HepG2 (cell line): ENCODE data around the gene CDK8. TPM values are rescaled to one million over a fixed set of nuclear protein-coding genes. Genes with fewer than 3 reads are reported as not detected.

Experiments used
- ATAC-seq: fragments of 200-7000 bp; cut with Tn5 transposase; 3 replicates; pipeline ENCODE4 v1.9.1; 2020; ENCODE audit warnings: mild to moderate bottlenecking, moderate library complexity
- BruUV-seq: library from RNA; stranded (reverse); fragments of 400-500 nt; replicated peaks from 2 replicates; lab custom pipeline; 2021; lab: Mats Ljungman, UMichigan
- CTCF ChIA-PET: fragments of 300-600 bp; formaldehyde crosslinking; extraction: SDS; loops from one replicate; lab custom pipeline; 2021; ENCODE audit warnings: low total read pairs, inconsistent platforms, low intra/inter-chr PET ratio; lab: Yijun Ruan, JAX
- POLR2A ChIA-PET: fragments of 350-600 bp; sonication (Branson Sonifier 250); formaldehyde crosslinking; loops from one replicate; lab custom pipeline; 2020; ENCODE audit warnings: antibody characterized with exemption, inconsistent platforms; lab: Yijun Ruan, JAX
- DNase-seq: peaks from one replicate; pipeline ENCODE4 v3.0.0-alpha.2; 2015; ENCODE audit warnings: low spot score
- FAIRE-seq: peaks from 3 replicates; lab custom pipeline; 2011; peaks lifted over from hg19 to GRCh38; lab: Jason Lieb, UNC
- H2AFZ ChIP-seq: one replicate; pipeline ENCODE4 v1.6.1; 2011; ENCODE audit warnings: low read length, inconsistent platforms
- H3K27ac ChIP-seq: fragments of 300-600 bp; 3 replicates; pipeline ENCODE4 v1.8.0; 2011; ENCODE audit warnings: mixed run types, mild to moderate bottlenecking, mixed read lengths, low read length, inconsistent platforms; ENCODE audit not compliant: insufficient read depth; ENCODE audit errors: extremely low read length
- H3K27me3 ChIP-seq, 2 experiments: fragments of 200-600 bp in 1 of 2; 2 replicates in 1 of 2; 3 replicates in 1 of 2; pipeline versions ENCODE4 v1.6.0 to v1.8.0; 2011; ENCODE audit warnings: low read length in 2 of 2, mild to moderate bottlenecking in 2 of 2, moderate library complexity in 2 of 2, inconsistent platforms in 1 of 2; ENCODE audit not compliant: insufficient read depth in 2 of 2, control insufficient read depth in 1 of 2
- H3K36me3 ChIP-seq, 2 experiments: fragments of 200-600 bp in 1 of 2; replicated peaks in 1 of 2; 2 replicates in 1 of 2; 3 replicates in 1 of 2; pipeline versions ENCODE4 v1.5.1 to v1.8.0; 2011; ENCODE audit warnings: low read length in 2 of 2, inconsistent platforms in 1 of 2; ENCODE audit not compliant: insufficient read depth in 2 of 2, control insufficient read depth in 1 of 2
- H3K4me1 ChIP-seq: 2 replicates; pipeline ENCODE4 v1.5.1; 2012; ENCODE audit warnings: low read length, inconsistent platforms; ENCODE audit not compliant: insufficient read depth
- H3K4me2 ChIP-seq: 2 replicates; pipeline ENCODE4 v1.6.0; 2011; ENCODE audit warnings: low read depth, low read length, inconsistent platforms
- H3K4me3 ChIP-seq, 3 experiments: fragments of 200-600 bp in 1 of 3; sonication (generic), shearing (Covaris generic) in 1 of 3; replicated peaks in 1 of 3; 2 replicates each; pipeline ENCODE4 v1.5.1; 2011 to 2016; ENCODE audit warnings: low read length in 3 of 3, inconsistent platforms in 2 of 3, low read depth in 2 of 3, mild to moderate bottlenecking in 2 of 3, control low read depth in 1 of 3, mixed read lengths in 1 of 3; ENCODE audit not compliant: insufficient read depth in 1 of 3
- H3K79me2 ChIP-seq: one replicate; pipeline ENCODE4 v1.6.1; 2011; ENCODE audit warnings: low read length, inconsistent platforms; ENCODE audit not compliant: insufficient read depth
- H3K9ac ChIP-seq: 2 replicates; pipeline ENCODE4 v1.6.0; 2011; ENCODE audit warnings: mild to moderate bottlenecking, low read depth, low read length, inconsistent platforms; ENCODE audit not compliant: insufficient read depth
- H3K9me3 ChIP-seq: 2 replicates; pipeline ENCODE4 v1.5.1; 2012; ENCODE audit warnings: mild to moderate bottlenecking, low read length
- H4K20me1 ChIP-seq: 2 replicates; pipeline ENCODE4 v1.6.0; 2011; ENCODE audit warnings: inconsistent platforms, mild to moderate bottlenecking, low read length, moderate library complexity; ENCODE audit not compliant: insufficient read depth
- HDAC2 ChIP-seq: sonication (generic); formaldehyde crosslinking; IDR thresholded peaks from 2 replicates; pipeline ENCODE4 v1.4.0; 2020; ENCODE audit warnings: missing genetic modification reagents
- KAT7 ChIP-seq: IDR thresholded peaks from 2 replicates; pipeline ENCODE4 v1.6.1; 2018; ENCODE audit warnings: borderline replicate concordance, missing compliant biosample characterization
- KDM4B ChIP-seq: sonication (generic); formaldehyde crosslinking; IDR thresholded peaks from 2 replicates; pipeline ENCODE4 v1.4.0; 2020; ENCODE audit warnings: missing genetic modification reagents
- MTA3 ChIP-seq: sonication (generic); formaldehyde crosslinking; IDR thresholded peaks from 2 replicates; pipeline ENCODE4 v1.4.0; 2020; ENCODE audit warnings: missing genetic modification reagents
- RXRA ChIP-seq: sonication (generic); formaldehyde crosslinking; IDR thresholded peaks from 2 replicates; pipeline ENCODE4 v1.5.1; 2020; ENCODE audit warnings: missing genetic modification reagents
- SP1 ChIP-seq, 2 experiments: fragments of 450-650 bp in 1 of 2; sonication (generic) in 1 of 2; formaldehyde crosslinking in 1 of 2; IDR thresholded peaks; 2 replicates each; pipeline versions ENCODE4 v1.4.0 to v1.6.1; 2016 to 2020; ENCODE audit warnings: missing genetic modification reagents in 1 of 2
- THAP9 ChIP-seq: sonication (generic); formaldehyde crosslinking; IDR thresholded peaks from 2 replicates; pipeline ENCODE4; 2020; ENCODE audit warnings: missing genetic modification reagents, mild to moderate bottlenecking, borderline replicate concordance
- ZBTB21 ChIP-seq: sonication (generic); formaldehyde crosslinking; IDR thresholded peaks from 2 replicates; pipeline ENCODE4 v1.4.0; 2020; ENCODE audit warnings: missing genetic modification reagents
- ZBTB39 ChIP-seq: sonication (generic); formaldehyde crosslinking; IDR thresholded peaks from 2 replicates; pipeline ENCODE4 v1.5.0; 2020; ENCODE audit warnings: missing genetic modification reagents
- ZBTB44 ChIP-seq: sonication (generic); formaldehyde crosslinking; IDR thresholded peaks from 2 replicates; pipeline ENCODE4 v1.4.0; 2020; ENCODE audit warnings: missing genetic modification reagents
- ZNF12 ChIP-seq: sonication (generic); formaldehyde crosslinking; IDR thresholded peaks from 2 replicates; pipeline ENCODE4 v1.5.0; 2020; ENCODE audit warnings: missing genetic modification reagents
- ZNF17 ChIP-seq: sonication (generic); formaldehyde crosslinking; IDR thresholded peaks from 2 replicates; pipeline ENCODE4 v1.5.0; 2020; ENCODE audit warnings: mild to moderate bottlenecking, missing genetic modification reagents
- ZNF460 ChIP-seq: sonication (generic); formaldehyde crosslinking; IDR thresholded peaks from 2 replicates; pipeline ENCODE4 v1.5.1; 2020; ENCODE audit warnings: missing genetic modification reagents, mild to moderate bottlenecking, borderline replicate concordance
- ZNF83 ChIP-seq: sonication (generic); formaldehyde crosslinking; IDR thresholded peaks from 2 replicates; pipeline ENCODE4 v1.4.0; 2020; ENCODE audit warnings: missing genetic modification reagents, mild to moderate bottlenecking, borderline replicate concordance
- ZSCAN30 ChIP-seq: sonication (generic); formaldehyde crosslinking; IDR thresholded peaks from 2 replicates; pipeline ENCODE4 v1.5.0; 2020; ENCODE audit warnings: mild to moderate bottlenecking, missing genetic modification reagents
- WGBS: methylation state at CpG from one replicate; pipeline ENCODE4 v1.1.6; 2017; ENCODE audit warnings: low lambda C conversion rate; 5-methylcytosine and 5-hydroxymethylcytosine counted together
- in situ Hi-C: cut with HindIII; loops from 2 replicates; pipeline ENCODE4 v1.10.0; 2017; ENCODE audit warnings: low pct_unique_long_range_greater_than_20kb; ENCODE audit not compliant: extremely low pct_ligation_motif_present
- intact Hi-C: fragments of 100-400 bp; cut with micrococcal nuclease; formaldehyde crosslinking; loops from one replicate; pipeline ENCODE4 v1.10.0; 2022; ENCODE audit not compliant: unreplicated experiment
- polyA plus RNA-seq, 8 experiments: library from polyadenylated mRNA; depleted of rRNA in 3 of 8; stranded (reverse) in 7 of 8; unstranded in 1 of 8; fragments of >200 nt; fragmentation: Illumina TruSeq in 4 of 8; extraction: Trizol in 4 of 8; gene quantifications; 2 replicates each; pipeline versions ENCODE4 v1.2.1 to v1.2.3, GENCODE V29; 2011 to 2016; ENCODE audit warnings: low read depth in 4 of 8, missing spikeins in 1 of 8, mixed read lengths in 1 of 8; ENCODE audit not compliant: insufficient read depth in 1 of 8
- total RNA-seq, 5 experiments: library from RNA; depleted of rRNA; stranded (reverse); fragments of >200 nt; fragmentation: Illumina TruSeq; extraction: Trizol; gene quantifications; 2 replicates each; pipeline ENCODE4 v1.2.3, GENCODE V29; 2016; ENCODE audit warnings: low read depth in 1 of 5

The CDK8 gene
- total and polyA plus RNA-seq, 2 of the 13 experiments (the other 11 are each of a cell fraction or from before 2014, with no cell fraction given) = 15.8 to 16.4 TPM

GRCh38 chr13:26259634-26260033 is 5.7 kb downstream of the CDK8 start:
- intact Hi-C loops = no loop called here
- Histone ChIP-seq H2AFZ (no peak overlapping the region), H3K4me2 (no peak overlapping the region), H3K27ac (no peak overlapping the region), H3K9me3 (no peaks in the 10 kb centered on the region), H3K4me1 (peaks cover 15% of the 10 kb centered on the region), H3K4me3 (no peak overlapping the region), H3K27me3 (no peaks in the 10 kb centered on the region; a peak in 1 of 5 replicates), H3K36me3 (no peaks in the 10 kb centered on the region), H4K20me1 (peaks cover 23% of the 10 kb centered on the region; the same call in 1 of the 2 replicates), H3K79me2 (peaks cover 94% of the 10 kb centered on the region), H3K9ac (no peak overlapping the region)
- FAIRE-seq (no peak), ATAC-seq (no peak), DNase-seq (no peak)
- POLR2A ChIA-PET = no interaction called here
- no peak for TF ChIP-seq ZNF17 (CRISPR knock-in tag)
- no peak for TF ChIP-seq KDM4B (CRISPR knock-in tag)
- no peak for TF ChIP-seq ZBTB39 (CRISPR knock-in tag)
- TF ChIP-seq KAT7 = no peak
- no peak for TF ChIP-seq ZBTB21 (CRISPR knock-in tag)
- no peak for TF ChIP-seq ZNF460 (CRISPR knock-in tag)
- TF ChIP-seq ZBTB44 (CRISPR knock-in tag) = no peak
- TF ChIP-seq SP1 (IDR thresholded peaks at IDR 0.05) = no peak
- TF ChIP-seq SP1 (CRISPR knock-in tag; IDR thresholded peaks at IDR 0.05) = no peak
- TF ChIP-seq ZNF83 (CRISPR knock-in tag) = no peak
- TF ChIP-seq MTA3 (CRISPR knock-in tag) = no peak
- TF ChIP-seq ZNF12 = no peak
- TF ChIP-seq HDAC2 (CRISPR knock-in tag) = no peak
- no peak for TF ChIP-seq ZSCAN30 (CRISPR knock-in tag)
- TF ChIP-seq THAP9 = no peak
- no peak for TF ChIP-seq RXRA (CRISPR knock-in tag)
- WGBS = 92% methylated on average over 3 of the region's 3 CpGs
- in situ Hi-C loops = no loop called here
- CTCF ChIA-PET = no interaction called here
- no TSS peak for BruUV-seq
